Body of pancreas (tissue), 4 donors: ENCODE data around the gene C17orf78. TPM values are rescaled to one million over a fixed set of nuclear protein-coding genes. Genes with fewer than 3 reads are reported as not detected.

Experiments
- ATAC-seq: fragments of 150-250 bp; one replicate; pipeline ENCODE4 v1.9.1; 2016
- DNase-seq, 4 donors: peaks; one replicate each; pipeline ENCODE4 v3.0.0-alpha.2; 2019
- H3K27ac ChIP-seq, 4 donors: fragments of 200-600 bp; sonication (generic); 1 replicate in 3 of 4; 2 replicates in 1 of 4; pipeline versions ENCODE4 v1.5.1 to v1.6.1; 2016 to 2019; ENCODE audit warnings: mild to moderate bottlenecking in 1 of 4, mixed read lengths in 1 of 4, moderate library complexity in 1 of 4
- H3K27me3 ChIP-seq, 2 donors: fragments of 200-600 bp; sonication (generic); one replicate each; pipeline ENCODE4 v1.6.0; 2016; ENCODE audit warnings: mild to moderate bottlenecking in 1 of 2
- H3K36me3 ChIP-seq, 2 donors: fragments of 200-600 bp; sonication (generic); replicated peaks in 1 of 2; 2 replicates each; pipeline ENCODE4 v1.5.1; 2016; ENCODE audit warnings: low read depth in 2 of 2; ENCODE audit not compliant: insufficient read depth in 1 of 2
- H3K4me1 ChIP-seq: fragments of 200-600 bp; sonication (generic); one replicate; pipeline ENCODE4 v1.6.0; 2016
- H3K4me3 ChIP-seq, 2 donors: fragments of 200-600 bp; sonication (generic); 1 replicate in 1 of 2; 2 replicates in 1 of 2; pipeline ENCODE4 v1.5.1; 2016 to 2019
- H3K9me3 ChIP-seq, 3 donors: fragments of 200-600 bp; sonication (generic); 1 replicate in 2 of 3; 2 replicates in 1 of 3; pipeline ENCODE4 v1.5.1; 2016
- POLR2A ChIP-seq, 3 donors: fragments of 450-650 bp; IDR thresholded peaks; one replicate each; pipeline ENCODE4 v1.6.1; 2016; ENCODE audit warnings: antibody characterized with exemption in 3 of 3, mild to moderate bottlenecking in 2 of 3
- WGBS, 2 donors: methylation state at CpG; one replicate each; pipeline ENCODE4 v1.1.5; 2017; 5-methylcytosine and 5-hydroxymethylcytosine counted together
- intact Hi-C: fragments of 100-400 bp; cut with DNase I; formaldehyde crosslinking; loops from one replicate; pipeline ENCODE4 v1.15.1; 2023
- total RNA-seq, 2 donors: library from RNA; depleted of rRNA; stranded (reverse); fragments of >200 nt; gene quantifications; one replicate each; pipeline ENCODE4 v1.1.0, GENCODE V29; 2016
- TF ChIP-seq, protein P1 (sequence below), 7 experiments: fragments of 450-650 bp in 4 of 7; fragments of 200-600 bp in 3 of 7; sonication (generic) in 3 of 7; IDR thresholded peaks; one replicate each; pipeline ENCODE4 v1.5.1; 2016 to 2019; ENCODE audit warnings: antibody characterized with exemption in 7 of 7

Gene C17orf78
- total RNA-seq, 2 donors from 2014 or later, result not detected

DNA sequence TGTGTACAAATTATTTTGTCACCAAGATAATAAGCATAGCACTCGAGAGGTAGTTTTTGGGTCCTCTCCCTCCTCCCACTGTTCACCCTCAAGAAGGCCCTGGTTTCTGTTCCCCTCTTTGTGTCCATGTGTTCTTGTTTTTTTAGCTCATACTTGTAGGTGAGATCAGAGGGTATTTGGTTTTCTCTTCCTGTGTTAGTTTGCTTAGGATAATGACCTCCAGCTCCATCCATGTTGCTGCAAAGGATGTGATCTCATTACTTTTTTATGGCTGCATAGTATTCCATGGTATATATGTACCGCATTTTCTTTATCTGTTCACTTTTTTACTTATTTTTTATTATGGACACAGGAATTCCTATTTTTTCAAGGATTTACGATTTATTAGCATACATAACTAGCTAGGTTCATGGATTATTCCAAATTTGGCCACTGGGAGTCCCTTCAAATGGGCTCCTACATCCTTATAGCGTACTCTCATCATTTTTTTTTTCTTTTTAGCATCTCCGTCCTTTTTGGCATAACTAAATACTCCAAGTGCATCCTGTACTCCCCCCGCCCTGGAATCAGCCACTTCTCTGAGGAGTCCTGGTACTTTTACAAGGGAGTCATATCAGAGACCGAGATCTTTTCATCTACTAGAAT, 38.2 kb downstream of the C17orf78 start:
- Histone ChIP-seq H3K9me3 (no peaks in the 10 kb centered on the region), H3K27ac (no peak overlapping the region), H3K4me3 (no peak overlapping the region), H3K27me3 (no peaks in the 10 kb centered on the region), H3K4me1 (no peaks in the 10 kb centered on the region), H3K36me3 (peaks cover 0 to 8% of the 10 kb centered on the region in 2 donors)
- WGBS, 2 donors, result 92 to 96% methylated on average over 7 of the region's 7 CpGs
- intact Hi-C loops, result no loop called here
- DNase-seq, result no peak
- ATAC-seq, result no peak
- TF ChIP-seq POLR2A (IDR thresholded peaks at IDR 0.05), result no peak
- TF ChIP-seq, protein P1, sequence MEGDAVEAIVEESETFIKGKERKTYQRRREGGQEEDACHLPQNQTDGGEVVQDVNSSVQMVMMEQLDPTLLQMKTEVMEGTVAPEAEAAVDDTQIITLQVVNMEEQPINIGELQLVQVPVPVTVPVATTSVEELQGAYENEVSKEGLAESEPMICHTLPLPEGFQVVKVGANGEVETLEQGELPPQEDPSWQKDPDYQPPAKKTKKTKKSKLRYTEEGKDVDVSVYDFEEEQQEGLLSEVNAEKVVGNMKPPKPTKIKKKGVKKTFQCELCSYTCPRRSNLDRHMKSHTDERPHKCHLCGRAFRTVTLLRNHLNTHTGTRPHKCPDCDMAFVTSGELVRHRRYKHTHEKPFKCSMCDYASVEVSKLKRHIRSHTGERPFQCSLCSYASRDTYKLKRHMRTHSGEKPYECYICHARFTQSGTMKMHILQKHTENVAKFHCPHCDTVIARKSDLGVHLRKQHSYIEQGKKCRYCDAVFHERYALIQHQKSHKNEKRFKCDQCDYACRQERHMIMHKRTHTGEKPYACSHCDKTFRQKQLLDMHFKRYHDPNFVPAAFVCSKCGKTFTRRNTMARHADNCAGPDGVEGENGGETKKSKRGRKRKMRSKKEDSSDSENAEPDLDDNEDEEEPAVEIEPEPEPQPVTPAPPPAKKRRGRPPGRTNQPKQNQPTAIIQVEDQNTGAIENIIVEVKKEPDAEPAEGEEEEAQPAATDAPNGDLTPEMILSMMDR (IDR thresholded peaks at IDR 0.05), result no peak

DNA sequence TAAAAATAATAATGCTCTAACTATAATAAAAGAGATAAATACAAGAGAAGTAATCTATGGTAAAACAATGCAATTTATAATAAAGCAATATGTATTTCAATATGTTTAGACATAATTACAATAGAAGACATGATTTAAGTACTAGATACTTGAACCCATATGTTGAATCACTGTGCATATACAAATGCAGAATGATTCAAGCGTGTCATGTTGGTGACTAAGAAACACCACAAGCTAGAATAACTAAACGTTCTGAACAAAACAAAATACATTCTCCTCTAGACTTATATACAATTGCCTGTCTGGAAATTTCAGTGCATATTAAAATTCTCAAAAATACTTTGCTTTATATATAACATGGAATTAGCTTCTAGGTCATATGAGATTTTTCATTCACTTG, 42.1 kb downstream of the C17orf78 start:
- TF ChIP-seq, protein P1 (IDR thresholded peaks at IDR 0.05), result no peak
- TF ChIP-seq POLR2A (IDR thresholded peaks at IDR 0.05), result no peak
- Histone ChIP-seq H3K36me3 (peaks cover 0 to 7% of the 10 kb centered on the region in 2 donors), H3K4me1 (no peaks in the 10 kb centered on the region), H3K4me3 (no peak overlapping the region), H3K27ac (no peak overlapping the region), H3K27me3 (no peaks in the 10 kb centered on the region), H3K9me3 (no peaks in the 10 kb centered on the region)
- no peak for DNase-seq
- WGBS, 2 donors, result 82 to 90% methylated on average over 2 of the region's 2 CpGs
- no peak for ATAC-seq
- intact Hi-C loops, result no loop called here

DNA sequence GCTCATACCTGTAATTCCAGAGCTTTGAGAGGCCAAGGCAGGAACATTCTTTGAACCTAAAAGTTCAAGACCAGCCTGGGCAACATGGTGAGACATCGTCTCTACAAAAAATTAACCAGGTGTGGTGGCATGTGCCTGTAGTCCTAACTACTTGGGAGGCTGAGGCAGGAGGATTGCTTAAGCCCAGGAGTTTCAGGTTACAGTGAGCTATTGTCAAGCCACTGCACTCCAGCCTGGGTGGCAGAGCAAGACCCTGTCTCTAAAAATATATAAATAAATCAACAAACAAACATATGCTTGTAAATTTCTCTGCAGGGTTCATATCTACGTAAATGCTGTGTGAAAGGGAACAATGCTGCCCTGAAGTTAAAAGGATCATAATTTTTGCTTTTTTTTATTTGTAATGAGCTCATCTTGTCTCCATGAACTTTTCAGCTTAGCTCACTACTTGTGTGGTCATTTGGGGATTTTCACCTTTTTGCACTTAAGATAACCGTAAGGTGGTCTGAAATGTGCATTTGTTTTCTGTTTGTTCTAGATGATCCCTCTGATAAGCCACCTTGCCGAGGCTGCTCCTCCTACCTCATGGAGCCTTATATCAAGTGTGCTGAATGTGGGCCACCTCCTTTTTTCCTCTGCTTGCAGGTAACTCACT, 47.3 kb downstream of the C17orf78 start:
- intact Hi-C loops, result no loop called here
- Histone ChIP-seq H3K4me3 (no peak overlapping the region), H3K27me3 (no peaks in the 10 kb centered on the region), H3K36me3 (peaks cover under 1 to 13% of the 10 kb centered on the region in 2 donors), H3K9me3 (no peaks in the 10 kb centered on the region), H3K4me1 (no peaks in the 10 kb centered on the region), H3K27ac (no peak overlapping the region)
- TF ChIP-seq, protein P1 (IDR thresholded peaks at IDR 0.05), result no peak
- no peak for TF ChIP-seq POLR2A (IDR thresholded peaks at IDR 0.05)
- ATAC-seq (no peak), DNase-seq (no peak)
- WGBS, 2 donors, result 63 to 76% methylated on average over 4 of the region's 4 CpGs

DNA sequence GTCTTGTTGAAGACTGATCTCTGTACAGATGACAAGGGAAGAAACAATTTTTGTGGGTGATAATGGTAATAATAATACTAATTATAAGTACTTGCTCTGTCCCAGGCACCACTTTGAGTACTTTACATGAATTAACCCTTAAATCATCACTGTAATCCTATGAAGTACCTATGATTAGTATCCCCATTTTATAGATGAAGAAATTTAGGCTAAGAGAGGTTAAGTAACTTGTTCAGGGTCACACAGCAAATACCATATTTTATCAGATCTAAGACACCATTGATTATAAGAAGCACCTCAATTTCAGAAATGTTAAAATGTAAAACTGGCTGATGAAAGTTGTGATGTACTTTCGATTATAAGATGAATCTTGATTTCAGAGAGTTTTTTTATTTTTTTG, 49.5 kb downstream of the C17orf78 start:
- DNase-seq (no peak), ATAC-seq (no peak)
- TF ChIP-seq POLR2A (IDR thresholded peaks at IDR 0.05), result no peak
- TF ChIP-seq, protein P1 (IDR thresholded peaks at IDR 0.05), result no peak
- Histone ChIP-seq H3K9me3 (no peaks in the 10 kb centered on the region), H3K4me3 (no peak overlapping the region), H3K27ac (no peak overlapping the region), H3K27me3 (no peaks in the 10 kb centered on the region), H3K4me1 (no peaks in the 10 kb centered on the region), H3K36me3 (peaks cover 4 to 14% of the 10 kb centered on the region in 2 donors)
- WGBS, 2 donors, result 83 to 100% methylated on average over 1 of the region's 1 CpG
- intact Hi-C loops, result no loop called here

DNA sequence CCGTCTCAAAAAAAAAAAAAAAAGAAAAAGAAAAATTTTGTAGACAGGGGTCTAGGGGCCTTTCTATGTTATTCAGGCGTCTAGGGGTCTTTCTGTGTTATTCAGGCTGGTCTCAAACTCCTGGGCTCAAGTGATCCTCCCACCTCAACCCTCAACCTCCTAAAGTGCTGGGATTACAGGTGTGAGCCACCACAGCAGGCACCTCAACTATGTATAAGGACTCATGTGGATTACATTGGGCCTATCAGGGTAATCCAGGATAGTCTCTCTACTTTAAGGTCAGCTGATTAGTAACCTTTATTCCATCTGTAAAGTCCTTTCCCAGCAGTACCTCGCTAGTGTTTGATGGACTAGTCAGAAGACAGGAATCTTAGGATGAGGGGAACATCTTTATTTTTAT, 53.3 kb downstream of the C17orf78 start:
- intact Hi-C loops, result no loop called here

More for the DNA sequence above, 53.3 kb downstream of the C17orf78 start:
- no peaks in the 10 kb centered on the region for H3K4me1 ChIP-seq
- H3K27me3 ChIP-seq, result no peaks in the 10 kb centered on the region
- TF ChIP-seq POLR2A (IDR thresholded peaks at IDR 0.05), result no peak
- TF ChIP-seq, protein P1 (IDR thresholded peaks at IDR 0.05), result no peak
- no peak overlapping the region for H3K27ac ChIP-seq
- H3K4me3 ChIP-seq, result no peak overlapping the region
- H3K9me3 ChIP-seq, result no peaks in the 10 kb centered on the region
- ATAC-seq, result no peak
- WGBS, 2 donors, result 93 to 98% methylated on average over 3 of the region's 3 CpGs
- H3K36me3 ChIP-seq, result peaks cover 4 to 14% of the 10 kb centered on the region in 2 donors
- no peak for DNase-seq
